GM21515 (cell line): ENCODE data around the gene EGLN1.
"Not testable (repeated sequence)": the region's sequence is repeated elsewhere in the genome, so short reads cannot be mapped to it uniquely, and the experiment has no call there.

ENCODE experiments used
- ATAC-seq: cut with Tn5 transposase; IDR thresholded peaks from one replicate; pipeline ENCODE4 v1.9.1; 2021; ENCODE audit not compliant: unreplicated experiment

The EGLN1 gene

DNA sequence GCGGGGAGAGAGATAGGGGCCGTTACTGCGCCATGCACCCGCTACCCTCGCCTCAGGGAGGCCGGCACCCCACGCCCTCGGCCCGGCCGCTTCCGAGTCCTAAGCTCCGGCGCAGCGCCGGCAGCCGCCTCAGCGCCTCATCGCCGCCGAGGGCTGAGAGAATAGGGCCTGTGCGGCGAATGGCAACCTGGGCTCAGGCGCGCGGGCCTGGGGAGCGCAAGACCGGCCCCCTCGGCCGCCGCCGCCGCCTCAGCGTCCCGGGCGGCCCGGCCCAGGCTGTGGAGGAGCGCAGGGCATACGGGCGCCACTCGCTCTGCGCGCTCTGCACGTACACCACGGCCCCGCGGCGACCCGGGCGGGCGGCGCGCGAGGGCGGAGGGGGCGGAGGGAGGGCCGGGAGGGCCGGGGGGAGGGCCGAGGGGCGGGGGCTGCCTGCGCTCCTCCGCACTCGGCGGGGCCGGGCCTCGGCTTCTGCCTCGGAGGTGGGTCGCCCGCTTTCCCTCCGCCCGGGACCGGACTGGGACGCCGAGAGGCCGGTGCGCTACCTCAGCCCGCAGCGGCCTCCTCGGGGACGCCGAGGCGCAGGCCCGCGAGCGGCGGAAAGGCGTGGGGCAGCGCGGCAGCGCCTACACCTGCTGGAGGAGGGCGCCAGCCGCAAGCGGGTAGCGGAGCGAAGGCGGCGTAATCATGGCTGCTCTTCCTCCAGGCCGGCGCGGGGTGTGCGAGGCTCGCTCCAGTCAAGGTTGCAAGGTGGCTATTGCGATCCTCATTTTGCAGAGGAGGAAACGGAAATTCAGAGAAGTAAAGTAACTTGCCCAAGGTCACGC lies at the start of gene EGLN1:
Gene EGLN1, minus strand, starts transcription at position 317 of the 827 bp plus-strand sequence. CDS start 399 bp downstream, outside the sequence.
- peak; percentile 78 for ATAC-seq

DNA sequence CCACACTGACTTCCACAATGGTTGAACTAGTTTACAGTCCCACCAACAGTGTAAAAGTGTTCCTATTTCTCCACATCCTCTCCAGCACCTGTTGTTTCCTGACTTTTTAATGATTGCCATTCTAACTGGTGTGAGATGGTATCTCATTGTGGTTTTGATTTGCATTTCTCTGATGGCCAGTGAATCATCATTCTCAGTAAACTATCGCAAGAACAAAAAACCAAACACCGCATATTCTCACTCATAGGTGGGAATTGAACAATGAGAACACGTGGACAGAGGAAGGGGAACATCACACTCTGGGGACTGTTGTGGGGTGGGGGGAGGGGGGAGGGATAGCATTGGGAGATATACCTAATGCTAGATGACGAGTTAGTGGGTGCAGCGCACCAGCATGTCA lies 49.4 kb upstream of the EGLN1 start:
- ATAC-seq: not testable (repeated sequence)

DNA sequence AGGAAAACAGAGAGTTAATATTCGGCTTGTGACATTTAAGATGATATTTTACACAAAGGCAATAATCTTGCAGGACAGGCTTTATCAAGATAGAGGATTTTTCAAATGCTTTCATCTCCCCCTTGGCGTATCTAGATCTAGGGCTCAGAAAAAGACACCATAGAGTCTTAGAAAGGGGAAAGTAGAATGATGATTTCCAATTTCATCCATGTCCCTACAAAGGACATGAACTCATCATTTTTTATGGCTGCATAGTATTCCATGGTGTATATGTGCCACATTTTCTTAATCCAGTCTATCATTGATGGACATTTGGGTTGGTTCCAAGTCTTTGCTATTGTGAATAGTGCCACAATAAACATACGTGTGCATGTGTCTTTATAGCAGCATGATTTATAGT lies 48.9 kb upstream of the EGLN1 start:
- not testable (repeated sequence) for ATAC-seq

DNA sequence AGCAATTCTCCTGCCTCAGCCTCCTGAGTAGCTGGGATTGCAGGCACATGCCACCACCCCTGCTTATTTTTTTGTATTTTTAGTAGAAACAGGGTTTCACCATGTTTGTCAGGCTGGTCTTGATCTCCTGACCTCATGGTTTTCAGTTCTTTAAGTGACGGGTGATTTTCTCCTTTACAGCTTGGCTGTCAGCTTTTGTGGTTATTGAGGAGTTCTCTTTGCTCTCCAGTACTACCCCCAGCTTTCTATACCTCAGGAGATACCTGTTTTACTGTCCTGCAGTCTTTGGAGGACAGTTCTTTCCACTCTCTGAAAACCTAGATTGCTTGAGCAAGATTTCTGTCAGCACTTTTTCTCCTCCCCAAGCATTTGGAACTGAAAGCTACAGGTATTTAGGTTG lies 45.9 kb upstream of the EGLN1 start:
- no peak for ATAC-seq

DNA sequence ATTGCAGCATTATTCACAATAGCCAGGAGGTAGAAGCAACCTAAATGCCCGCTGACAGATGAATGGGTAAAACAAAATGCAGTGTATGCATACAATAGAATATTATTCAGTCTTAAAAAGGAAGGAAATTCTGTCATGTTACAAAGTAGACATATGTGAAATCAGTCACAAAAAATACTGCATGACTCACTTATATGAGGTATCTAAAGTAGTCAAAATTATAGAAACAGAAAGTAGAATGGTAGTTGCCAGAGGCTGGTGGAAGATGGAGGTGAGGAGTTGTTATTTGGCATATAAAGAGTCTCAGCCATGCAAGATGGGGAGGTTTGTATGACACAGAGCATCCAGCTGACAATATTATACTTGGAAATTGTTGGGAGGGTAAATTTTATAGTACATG lies 43.0 kb upstream of the EGLN1 start:
- ATAC-seq: no peak

DNA sequence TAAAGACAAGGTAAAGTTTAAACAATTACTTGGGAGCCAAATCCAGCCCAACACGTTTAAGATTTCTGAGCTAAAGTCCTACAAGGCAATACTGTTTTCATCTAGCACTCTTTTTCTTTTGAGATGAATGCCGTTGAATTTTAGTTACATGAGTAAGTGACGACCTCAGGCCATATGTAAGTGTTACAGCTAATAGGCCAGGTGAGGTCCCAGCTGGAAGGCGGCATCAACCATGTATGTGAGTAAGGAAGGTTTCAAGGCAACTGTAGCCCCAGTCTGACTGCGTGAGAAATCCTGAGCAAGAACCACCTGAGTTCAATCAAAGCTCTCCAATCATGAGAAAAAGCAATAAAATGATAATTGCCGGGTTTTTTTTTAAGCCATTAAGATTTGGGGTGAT lies 41.5 kb upstream of the EGLN1 start:
- ATAC-seq: no peak

DNA sequence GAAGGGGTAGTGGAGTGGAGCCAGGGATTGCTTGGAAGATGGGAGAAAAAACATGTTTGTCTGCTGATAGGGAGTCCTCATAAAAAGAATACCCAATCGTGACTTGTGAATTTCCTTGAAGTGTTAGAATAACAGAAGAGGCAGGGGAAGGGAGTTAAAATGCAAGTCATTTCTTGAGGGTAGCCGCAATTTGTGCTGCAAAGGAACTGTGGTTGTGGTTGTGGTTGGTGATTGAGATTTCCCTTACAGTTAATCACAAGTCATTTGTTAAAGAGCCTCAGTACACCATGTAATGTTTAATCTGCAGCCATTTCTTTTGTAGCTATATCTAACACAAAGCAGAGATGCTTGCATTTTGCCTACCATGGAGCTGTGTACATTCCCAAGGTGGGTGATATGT lies 38.5 kb upstream of the EGLN1 start:
- ATAC-seq: no peak

DNA sequence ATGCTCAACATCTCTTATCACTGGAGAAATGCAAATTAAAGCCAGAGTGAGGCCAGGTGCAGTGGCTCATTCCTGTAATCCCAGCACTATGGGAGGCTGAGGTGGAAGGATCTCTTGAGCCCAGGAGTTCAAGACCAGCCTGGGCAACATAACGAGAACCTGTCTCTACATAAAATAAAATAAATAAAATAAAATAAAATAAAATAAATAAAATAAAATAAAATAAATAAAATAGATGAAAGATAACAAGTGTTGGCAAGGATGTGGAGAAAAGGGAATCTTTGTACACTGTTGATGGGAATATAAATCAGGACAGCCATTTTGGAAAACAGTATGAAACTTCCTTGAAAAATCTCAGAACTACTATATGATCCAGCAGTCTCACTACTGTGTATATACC lies 37.4 kb upstream of the EGLN1 start:
- not testable (repeated sequence) for ATAC-seq

DNA sequence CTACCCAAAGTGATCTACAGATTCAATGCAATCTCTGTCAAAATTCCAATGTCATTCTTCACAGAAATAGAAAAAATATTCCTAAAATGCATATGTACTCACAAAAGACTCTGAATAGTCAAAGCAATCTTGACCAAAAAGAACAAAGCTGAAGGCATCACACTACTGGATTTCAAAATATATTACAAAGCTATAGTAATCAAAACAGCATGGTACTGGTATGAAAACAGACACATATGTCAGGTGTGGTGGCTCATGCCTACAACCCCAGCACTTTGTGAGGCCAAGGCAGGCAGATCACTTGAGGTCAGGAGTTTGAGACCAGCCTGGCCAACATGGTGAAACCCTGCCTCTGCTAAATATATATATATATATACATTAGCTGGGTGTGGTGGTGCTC lies 35.9 kb upstream of the EGLN1 start:
- ATAC-seq: not testable (repeated sequence)

DNA sequence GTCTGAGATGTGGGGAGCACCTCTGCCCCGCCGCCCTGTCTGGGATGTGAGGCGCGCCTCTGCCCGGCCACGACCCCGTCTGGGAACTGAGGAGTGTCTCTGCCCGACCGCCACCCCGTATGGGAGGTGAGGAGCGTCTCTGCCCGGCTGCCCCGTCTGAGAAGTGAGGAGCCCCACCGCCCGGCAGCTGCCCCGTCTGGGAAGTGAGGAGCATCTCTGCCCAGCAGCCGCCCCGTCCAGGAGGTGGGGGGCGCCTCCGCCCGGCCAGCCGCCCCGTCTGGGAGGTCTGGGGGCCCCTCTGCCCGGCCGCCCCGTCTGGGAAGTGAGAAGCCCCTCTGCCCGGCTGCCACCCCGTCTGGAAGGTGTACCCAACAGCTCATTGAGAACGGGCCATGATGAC lies 32.0 kb upstream of the EGLN1 start:
- not testable (repeated sequence) for ATAC-seq

DNA sequence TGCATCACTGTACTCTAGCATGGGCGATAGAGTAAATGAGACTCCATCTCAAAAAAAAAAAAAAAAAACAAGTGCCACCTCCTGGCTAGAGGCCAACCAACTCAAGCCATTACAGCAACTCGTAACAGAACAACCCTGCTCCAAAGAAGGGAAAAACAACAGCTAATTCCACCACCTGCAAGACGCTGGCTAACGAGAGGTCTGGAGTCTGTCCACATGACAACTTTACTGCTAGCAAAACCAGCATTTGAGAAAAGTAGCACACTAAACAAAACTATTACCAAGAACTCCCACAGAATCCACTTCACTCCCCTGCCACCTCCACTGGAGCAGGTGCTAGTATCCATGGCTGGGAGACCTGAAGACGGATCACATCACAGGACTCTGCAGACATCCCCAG lies 24.1 kb upstream of the EGLN1 start:
- no peak for ATAC-seq

DNA sequence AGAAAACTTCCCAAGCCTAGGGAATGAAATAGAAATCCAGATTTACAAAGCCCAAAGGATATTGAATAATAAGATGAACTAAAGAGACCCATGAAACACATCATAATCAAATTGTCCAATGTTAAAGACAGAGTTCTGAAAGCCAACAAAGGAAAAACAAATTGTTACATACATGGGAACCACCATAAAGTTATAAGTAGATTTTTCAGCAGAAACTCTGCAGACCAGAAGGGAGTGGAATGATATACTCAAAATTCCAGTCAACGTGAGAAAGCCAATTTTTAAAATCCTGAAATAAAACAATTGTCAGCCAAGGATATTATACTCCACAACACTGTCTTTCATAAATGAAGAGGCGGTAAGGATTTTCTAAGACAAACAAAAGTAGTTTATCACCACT lies 22.0 kb upstream of the EGLN1 start:
- ATAC-seq: no peak

DNA sequence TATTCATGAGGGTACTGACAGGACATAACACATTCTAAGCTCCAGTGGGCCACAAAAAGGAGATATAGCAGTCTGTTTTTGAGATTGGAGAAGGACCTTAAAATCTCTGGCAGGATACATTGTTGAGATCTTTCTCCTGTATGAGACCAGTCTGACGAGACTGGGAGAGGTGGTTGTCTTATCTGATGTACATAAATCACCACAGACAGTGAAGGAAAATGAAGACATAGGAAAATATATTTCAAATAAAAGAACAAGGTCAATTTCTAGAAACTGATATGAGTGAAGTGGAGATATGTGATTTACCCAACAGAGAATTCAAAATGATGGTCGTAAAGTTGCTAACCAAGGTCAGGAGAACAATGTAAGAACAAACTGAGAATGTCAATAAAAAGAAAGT lies 21.3 kb upstream of the EGLN1 start:
- ATAC-seq: no peak

DNA sequence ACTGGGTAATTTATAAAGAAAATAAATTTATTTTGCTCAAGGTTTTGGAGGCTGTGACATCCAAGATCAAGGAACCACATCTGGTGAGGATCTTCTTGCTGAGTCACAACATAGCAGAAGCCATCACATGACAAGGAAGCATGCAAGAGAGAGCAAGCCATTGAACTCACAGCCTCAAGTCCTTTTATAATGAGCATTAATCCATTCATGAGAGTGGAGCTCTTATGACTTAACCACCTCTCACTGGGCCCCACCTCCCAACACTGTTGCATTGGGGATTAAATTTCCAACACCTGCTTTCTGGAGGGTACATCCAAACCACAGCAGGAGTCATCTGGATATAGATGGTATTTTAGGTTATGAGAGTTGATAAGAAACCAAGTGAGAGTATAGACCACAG lies 20.6 kb upstream of the EGLN1 start:
- ATAC-seq: no peak

DNA sequence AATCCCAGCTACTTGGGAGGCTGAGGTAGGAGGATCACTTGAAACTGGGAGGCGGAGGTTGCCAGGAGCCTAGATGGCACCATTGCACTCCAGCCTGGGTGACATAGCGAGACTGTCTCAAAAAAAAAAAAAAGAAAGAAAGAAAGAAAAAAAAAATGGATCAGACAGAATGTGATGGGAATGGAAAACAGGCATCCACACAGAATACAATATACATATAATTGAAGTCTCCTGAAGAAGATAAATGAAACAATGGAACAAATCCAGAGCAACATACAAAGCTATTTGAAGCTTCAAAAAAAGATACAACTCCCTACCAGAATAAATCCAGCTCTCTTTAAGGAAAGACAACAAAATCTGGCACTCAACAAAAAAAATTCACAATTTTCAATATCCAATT lies 10.9 kb upstream of the EGLN1 start:
- no peak for ATAC-seq

DNA sequence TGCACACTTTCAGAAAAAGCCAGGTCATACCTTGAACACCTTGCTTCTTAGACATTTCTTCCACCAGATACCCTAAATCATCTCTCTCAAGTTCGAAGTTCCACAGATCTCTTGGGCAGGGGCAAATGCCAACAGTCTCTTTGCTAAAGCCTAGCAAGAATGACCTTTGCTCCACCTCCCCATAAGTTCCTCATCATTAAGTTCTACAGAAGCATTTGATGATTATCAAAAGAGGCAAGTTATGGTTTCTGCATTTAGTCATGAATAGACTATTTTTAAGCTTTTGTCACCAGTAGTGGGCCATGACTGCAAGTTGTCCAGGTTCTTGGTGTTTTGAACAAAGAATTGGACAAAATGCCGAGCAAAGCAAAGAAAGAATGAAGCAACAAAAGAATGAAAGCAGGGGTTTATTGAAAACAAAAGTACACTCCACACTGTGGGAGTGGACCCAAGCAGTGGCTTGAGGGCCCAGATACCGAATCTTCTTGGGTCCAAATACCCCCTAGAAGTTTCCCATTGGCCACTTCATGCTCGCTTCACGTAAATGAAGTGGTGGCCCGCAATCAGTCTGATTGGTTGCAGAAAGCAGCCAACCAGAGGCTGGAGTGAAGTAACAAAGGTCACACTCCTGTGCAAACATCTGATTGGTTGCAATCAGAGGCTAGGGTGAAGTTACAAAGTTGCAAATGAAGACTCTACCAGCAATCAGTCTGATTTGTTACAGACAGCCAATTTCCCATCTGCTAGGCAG lies 9.8 kb upstream of the EGLN1 start:
- no peak for ATAC-seq

DNA sequence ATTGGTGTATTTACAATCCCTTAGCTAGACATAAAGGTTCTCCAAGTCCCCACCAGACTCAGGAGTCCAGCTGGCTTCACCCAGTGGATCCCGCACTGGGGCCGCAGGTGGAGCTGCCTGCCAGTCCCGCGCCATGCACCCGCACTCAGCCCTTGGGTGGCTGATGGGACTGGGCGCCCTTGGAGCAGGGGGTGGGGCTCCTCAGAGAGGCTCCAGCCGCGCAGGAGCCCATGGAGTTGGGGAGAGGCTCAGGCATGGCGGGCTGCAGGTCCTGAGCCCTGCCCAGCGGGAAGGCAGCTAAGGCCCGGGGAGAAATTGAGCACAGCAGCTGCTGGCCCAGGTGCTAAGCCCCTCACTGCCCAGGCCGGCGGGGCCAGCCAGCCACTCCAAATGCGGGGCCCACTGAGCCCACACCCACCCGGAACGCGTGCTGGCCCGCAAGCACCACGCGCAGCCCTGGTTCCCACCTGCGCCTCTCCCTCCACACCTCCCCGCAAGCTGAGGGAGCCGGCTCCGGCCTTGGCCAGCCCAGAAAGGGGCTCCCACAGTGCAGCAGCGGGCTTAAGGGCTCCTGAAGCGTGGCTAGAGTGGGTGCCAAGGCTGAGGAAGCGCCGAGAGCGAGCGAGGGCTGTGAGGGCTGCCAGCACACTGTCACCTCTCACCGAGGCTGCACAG lies 8.7 kb upstream of the EGLN1 start:
- not testable (repeated sequence) for ATAC-seq

DNA sequence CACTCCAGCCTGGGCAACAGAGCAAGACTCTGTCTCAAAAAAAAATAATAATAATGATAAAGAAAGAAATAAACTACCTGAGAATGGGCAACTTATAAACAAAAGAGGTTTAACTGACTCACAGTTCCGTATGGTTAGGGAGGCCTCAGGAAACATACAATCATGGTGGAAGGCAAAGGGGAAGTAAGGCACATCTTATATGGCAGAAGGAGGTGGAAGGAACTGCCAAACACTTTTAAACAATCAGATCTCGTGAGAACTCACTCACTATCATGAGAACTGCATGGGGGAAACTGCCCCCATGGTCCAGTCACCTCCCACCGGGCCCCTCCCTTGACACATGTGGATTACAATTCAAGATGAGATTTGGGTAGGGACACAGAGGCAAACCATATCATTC lies 6.3 kb upstream of the EGLN1 start:
- ATAC-seq: no peak

DNA sequence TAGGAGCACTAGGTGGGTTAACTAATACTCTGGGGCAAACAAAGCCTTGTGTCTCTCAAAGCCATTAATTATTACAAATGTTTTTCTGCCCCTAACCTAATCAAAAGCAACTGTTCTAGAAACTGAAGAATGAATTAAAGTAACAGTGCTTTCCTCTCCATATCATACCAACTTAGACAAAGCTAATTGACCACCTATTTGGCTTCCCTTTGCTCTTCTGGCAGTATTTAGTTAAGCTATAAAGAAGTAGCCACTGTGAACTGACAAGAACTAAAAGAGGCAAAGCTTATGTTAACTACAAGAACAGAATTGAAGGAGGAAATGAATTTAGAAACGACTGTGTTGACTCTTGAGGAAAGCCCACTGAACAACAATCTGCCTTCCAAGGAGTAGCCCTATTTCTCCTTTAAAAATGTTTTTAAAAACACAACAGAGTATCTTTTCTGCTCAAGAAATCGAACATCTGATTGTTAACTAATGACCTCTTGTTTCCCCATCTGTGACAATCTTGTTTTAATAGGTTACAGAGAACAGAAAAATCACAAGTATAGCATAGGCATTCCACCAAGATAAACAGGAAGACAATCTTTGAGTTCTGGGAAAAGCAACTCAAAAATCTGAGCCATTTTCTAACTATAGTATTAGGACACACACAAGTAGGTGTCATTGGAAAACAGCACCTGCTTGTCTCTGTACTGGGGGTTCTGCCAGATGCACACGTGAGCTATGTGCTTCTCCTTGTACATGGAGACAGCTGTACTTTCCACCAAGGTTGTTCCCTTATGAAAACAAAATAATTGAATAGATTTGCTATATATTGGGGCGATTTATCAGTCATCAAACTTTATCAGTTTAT lies 3.1 kb upstream of the EGLN1 start:
- ATAC-seq: no peak

DNA sequence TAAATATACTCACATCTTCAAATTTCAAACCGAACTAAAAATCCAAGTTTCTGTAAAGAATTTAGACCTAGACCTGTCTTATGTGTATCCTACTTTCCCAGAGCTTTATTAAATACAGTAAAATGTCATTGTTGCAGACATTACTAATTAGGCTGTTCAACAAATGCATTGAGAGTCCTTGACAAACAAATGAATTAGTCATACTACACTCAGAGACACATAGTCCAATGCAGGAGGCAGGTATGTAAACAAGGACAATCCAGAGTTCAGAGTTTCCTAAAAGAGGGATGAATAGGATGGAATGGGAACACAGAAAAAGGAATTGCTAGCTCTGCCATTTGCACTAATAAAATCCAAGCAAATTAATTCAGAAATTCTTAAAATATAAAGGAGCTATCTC lies 1.6 kb upstream of the EGLN1 start:
- no peak for ATAC-seq

DNA sequence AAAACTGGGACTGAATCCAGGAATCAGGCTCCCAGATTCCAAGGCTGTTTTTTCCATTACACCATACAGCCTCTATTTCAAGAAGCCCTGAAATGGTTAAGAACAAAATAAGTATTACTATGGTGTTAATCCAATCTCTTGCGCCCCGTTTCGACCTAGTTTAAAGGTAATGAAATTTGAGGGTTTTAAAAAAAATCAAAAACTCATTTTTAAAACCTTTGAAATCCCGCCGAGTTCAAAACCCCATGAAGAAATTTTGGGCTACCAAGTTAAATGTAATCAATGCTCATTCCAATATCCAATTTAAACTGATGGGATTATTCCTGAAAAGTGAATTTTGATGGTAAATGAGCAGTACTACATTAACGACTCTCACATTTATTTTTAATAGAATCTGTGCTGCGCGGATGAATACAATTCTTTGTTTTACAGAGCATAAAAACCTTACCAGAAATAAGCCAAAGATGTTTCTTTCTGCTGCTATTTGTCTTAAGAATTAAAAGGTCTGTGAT lies 767 bp upstream of the EGLN1 start:
- ATAC-seq: no peak
